Activated T-helper 17 cell treated with anti-CD3 and anti-CD28 coated beads, Interleukin-2, amount 50 U/mL, for 72 hours (primary cell): ENCODE data around the gene TRAPPC5. TPM values are rescaled to one million over a fixed set of nuclear protein-coding genes. Genes with fewer than 3 reads are reported as not detected.

Experiments
- ATAC-seq: fragments of 150-1000 bp; cut with Tn5 transposase; replicated peaks from 2 replicates; pipeline ENCODE4 v1.10.0; 2021; ENCODE audit warnings: mild to moderate bottlenecking, moderate library complexity
- H3K27ac Mint-ChIP-seq: one replicate; pipeline ENCODE4 v1.8.0; 2022; ENCODE audit warnings: mixed read lengths
- H3K27me3 Mint-ChIP-seq: one replicate; pipeline ENCODE4 v1.8.0; 2022; ENCODE audit warnings: mixed read lengths
- H3K36me3 Mint-ChIP-seq: one replicate; pipeline ENCODE4 v1.8.0; 2022; ENCODE audit warnings: low read depth, mild to moderate bottlenecking, mixed read lengths
- H3K4me1 Mint-ChIP-seq: one replicate; pipeline ENCODE4 v1.8.0; 2022; ENCODE audit warnings: mixed read lengths
- H3K4me3 Mint-ChIP-seq: one replicate; pipeline ENCODE4 v1.8.0; 2022; ENCODE audit warnings: mild to moderate bottlenecking, mixed read lengths
- H3K9me3 Mint-ChIP-seq: one replicate; pipeline ENCODE4 v1.8.0; 2022; ENCODE audit warnings: mixed read lengths
- total RNA-seq, 2 donors: library from RNA; stranded (reverse); gene quantifications; one replicate each; pipeline ENCODE4 v1.2.3, GENCODE V29; 2022

The TRAPPC5 gene
- total RNA-seq, 2 donors from 2014 or later = 61.8 to 82.5 TPM

GRCh38 chr19:7677669-7678311 lies 2.8 kb upstream of the TRAPPC5 start:
- peaks cover 15% of the 10 kb centered on the region for H3K4me1 Mint-ChIP-seq
- H3K9me3 Mint-ChIP-seq = no peaks in the 10 kb centered on the region
- H3K27ac Mint-ChIP-seq = no peak overlapping the region
- H3K4me3 Mint-ChIP-seq = peak overlapping the region; percentile 32
- ATAC-seq = no peak
- peaks cover 16% of the 10 kb centered on the region for H3K36me3 Mint-ChIP-seq
- peaks cover 19% of the 10 kb centered on the region for H3K27me3 Mint-ChIP-seq

- ATAC-seq = peak; percentile 72
- H3K27ac Mint-ChIP-seq = peak overlapping the region; percentile 86
- no peaks in the 10 kb centered on the region for H3K9me3 Mint-ChIP-seq
- peak overlapping the region; percentile 65 for H3K4me3 Mint-ChIP-seq
- peaks cover 30% of the 10 kb centered on the region for H3K36me3 Mint-ChIP-seq
- peaks cover 15% of the 10 kb centered on the region for H3K4me1 Mint-ChIP-seq
- peaks cover 11% of the 10 kb centered on the region for H3K27me3 Mint-ChIP-seq
Measured at GRCh38 chr19:7678971-7679751, 1.5 kb upstream of the TRAPPC5 start.

- no peak for ATAC-seq
- Mint-ChIP-seq H3K4me1 (peaks cover 15% of the 10 kb centered on the region), H3K27me3 (peaks cover 11% of the 10 kb centered on the region), H3K27ac (peak overlapping the region; percentile 86), H3K36me3 (peaks cover 33% of the 10 kb centered on the region), H3K4me3 (peak overlapping the region; percentile 65), H3K9me3 (no peaks in the 10 kb centered on the region)
Measured at GRCh38 chr19:7679771-7680605, 645 bp upstream of the TRAPPC5 start.

- peak; percentile 47 for ATAC-seq
- H3K36me3 Mint-ChIP-seq = peaks cover 39% of the 10 kb centered on the region
- peaks cover 7% of the 10 kb centered on the region for H3K27me3 Mint-ChIP-seq
- peak overlapping the region; percentile 93 for H3K27ac Mint-ChIP-seq
- no peaks in the 10 kb centered on the region for H3K9me3 Mint-ChIP-seq
- peaks cover 10% of the 10 kb centered on the region for H3K4me1 Mint-ChIP-seq
- peak overlapping the region; percentile 86 for H3K4me3 Mint-ChIP-seq
Measured at GRCh38 chr19:7681340-7682174, 924 bp downstream of the TRAPPC5 start.

GRCh38 chr19:7682175-7682855 lies 1.7 kb downstream of the TRAPPC5 start:
- H3K27ac Mint-ChIP-seq = peak overlapping the region; percentile 93
- peak overlapping the region; percentile 86 for H3K4me3 Mint-ChIP-seq
- no peak for ATAC-seq
- H3K9me3 Mint-ChIP-seq = no peaks in the 10 kb centered on the region
- H3K4me1 Mint-ChIP-seq = peaks cover 10% of the 10 kb centered on the region
- peaks cover 39% of the 10 kb centered on the region for H3K36me3 Mint-ChIP-seq
- peaks cover 3% of the 10 kb centered on the region for H3K27me3 Mint-ChIP-seq

GRCh38 chr19:7685546-7686445 lies 5.2 kb downstream of the TRAPPC5 start:
- ATAC-seq = no peak
- H3K9me3 Mint-ChIP-seq = no peaks in the 10 kb centered on the region
- H3K27ac Mint-ChIP-seq = no peak overlapping the region
- no peak overlapping the region for H3K4me3 Mint-ChIP-seq
- H3K27me3 Mint-ChIP-seq = no peaks in the 10 kb centered on the region
- no peaks in the 10 kb centered on the region for H3K4me1 Mint-ChIP-seq
- peaks cover 39% of the 10 kb centered on the region for H3K36me3 Mint-ChIP-seq

- ATAC-seq = no peak
- no peaks in the 10 kb centered on the region for H3K4me1 Mint-ChIP-seq
- no peak overlapping the region for H3K4me3 Mint-ChIP-seq
- no peaks in the 10 kb centered on the region for H3K27me3 Mint-ChIP-seq
- H3K36me3 Mint-ChIP-seq = peaks cover 28% of the 10 kb centered on the region
- H3K27ac Mint-ChIP-seq = no peak overlapping the region
- H3K9me3 Mint-ChIP-seq = no peaks in the 10 kb centered on the region
Measured at GRCh38 chr19:7687177-7687576, 6.5 kb downstream of the TRAPPC5 start.

- H3K4me1 Mint-ChIP-seq = no peaks in the 10 kb centered on the region
- no peaks in the 10 kb centered on the region for H3K27me3 Mint-ChIP-seq
- H3K4me3 Mint-ChIP-seq = no peak overlapping the region
- no peaks in the 10 kb centered on the region for H3K9me3 Mint-ChIP-seq
- H3K27ac Mint-ChIP-seq = no peak overlapping the region
- peaks cover 9% of the 10 kb centered on the region for H3K36me3 Mint-ChIP-seq
- ATAC-seq = no peak
Measured at GRCh38 chr19:7689165-7689564, 8.5 kb downstream of the TRAPPC5 start.

GRCh38 chr19:7690779-7691258 lies 10.2 kb downstream of the TRAPPC5 start:
- Mint-ChIP-seq H3K4me1 (no peaks in the 10 kb centered on the region), H3K27ac (no peak overlapping the region), H3K27me3 (no peaks in the 10 kb centered on the region), H3K4me3 (no peak overlapping the region), H3K9me3 (no peaks in the 10 kb centered on the region), H3K36me3 (no peaks in the 10 kb centered on the region)
- peak; percentile 8 for ATAC-seq

GRCh38 chr19:7691497-7691896 lies 10.9 kb downstream of the TRAPPC5 start:
- Mint-ChIP-seq H3K27me3 (peaks cover 1% of the 10 kb centered on the region), H3K4me1 (no peaks in the 10 kb centered on the region), H3K36me3 (no peaks in the 10 kb centered on the region), H3K27ac (no peak overlapping the region), H3K9me3 (no peaks in the 10 kb centered on the region), H3K4me3 (no peak overlapping the region)
- ATAC-seq = peak; percentile 64

- H3K4me1 Mint-ChIP-seq = no peaks in the 10 kb centered on the region
- H3K4me3 Mint-ChIP-seq = no peak overlapping the region
- peak; percentile 20 for ATAC-seq
- no peaks in the 10 kb centered on the region for H3K9me3 Mint-ChIP-seq
- no peaks in the 10 kb centered on the region for H3K36me3 Mint-ChIP-seq
- H3K27me3 Mint-ChIP-seq = peaks cover 4% of the 10 kb centered on the region
- no peak overlapping the region for H3K27ac Mint-ChIP-seq
Measured at GRCh38 chr19:7692417-7693088, 11.9 kb downstream of the TRAPPC5 start.

- peaks cover 11% of the 10 kb centered on the region for H3K27me3 Mint-ChIP-seq
- no peaks in the 10 kb centered on the region for H3K36me3 Mint-ChIP-seq
- no peak overlapping the region for H3K27ac Mint-ChIP-seq
- H3K9me3 Mint-ChIP-seq = no peaks in the 10 kb centered on the region
- no peak overlapping the region for H3K4me3 Mint-ChIP-seq
- ATAC-seq = no peak
- H3K4me1 Mint-ChIP-seq = peaks cover 7% of the 10 kb centered on the region
Measured at GRCh38 chr19:7694499-7694898, 13.9 kb downstream of the TRAPPC5 start.
